Smooth muscle cell (in vitro differentiated cells): ENCODE results near the gene TTLL13. TPM values are rescaled to one million over a fixed set of nuclear protein-coding genes. Genes with fewer than 3 reads are reported as not detected.

Experiments
- DNase-seq: peaks from one replicate; lab custom pipeline; 2025; ENCODE audit not compliant: unreplicated experiment; lab: John Stamatoyannopoulos, UW
- H2AFZ ChIP-seq: fragments of 200-600 bp; sonication (generic); 2 replicates; pipeline ENCODE4 v1.6.0; 2016; ENCODE audit warnings: antibody characterized with exemption, low read depth, mild to moderate bottlenecking
- H3F3A ChIP-seq: fragments of 200-600 bp; sonication (generic); 2 replicates; pipeline ENCODE4 v1.6.0; 2017; ENCODE audit warnings: antibody characterized with exemption, low read depth
- H3K27ac ChIP-seq: fragments of 200-600 bp; sonication (generic); 2 replicates; pipeline ENCODE4 v1.5.1; 2016; ENCODE audit warnings: low read depth, mild to moderate bottlenecking
- H3K27me3 ChIP-seq: fragments of 200-600 bp; sonication (generic); 2 replicates; pipeline ENCODE4 v1.6.1; 2016; ENCODE audit warnings: low read depth, mild to moderate bottlenecking
- H3K36me3 ChIP-seq: fragments of 200-600 bp; sonication (generic); 2 replicates; pipeline ENCODE4 v1.5.1; 2016; ENCODE audit warnings: low read depth
- H3K4me1 ChIP-seq: fragments of 200-600 bp; sonication (generic); 2 replicates; pipeline ENCODE4 v1.5.1; 2016; ENCODE audit warnings: low read depth
- H3K4me2 ChIP-seq: fragments of 200-600 bp; sonication (generic); 2 replicates; pipeline ENCODE4 v1.6.0; 2016; ENCODE audit warnings: mild to moderate bottlenecking
- H3K4me3 ChIP-seq: fragments of 200-600 bp; sonication (generic); 2 replicates; pipeline ENCODE4 v1.5.1; 2016; ENCODE audit warnings: mild to moderate bottlenecking
- H3K79me2 ChIP-seq: fragments of 200-600 bp; sonication (generic); 2 replicates; pipeline ENCODE4 v1.6.0; 2016; ENCODE audit warnings: low read depth, mild to moderate bottlenecking
- H3K9ac ChIP-seq: fragments of 200-600 bp; sonication (generic); 2 replicates; pipeline ENCODE4 v1.6.0; 2016; ENCODE audit warnings: low read depth
- H3K9me3 ChIP-seq: fragments of 200-600 bp; sonication (generic); replicated peaks from 2 replicates; pipeline ENCODE4 v1.5.1; 2016; ENCODE audit warnings: low read depth
- H4K20me1 ChIP-seq: fragments of 200-600 bp; sonication (generic); 2 replicates; pipeline ENCODE4 v1.6.0; 2016; ENCODE audit warnings: low read depth
- WGBS: methylation state at CpG from one replicate; pipeline ENCODE4 v1.1.7; 2016; ENCODE audit warnings: low lambda C conversion rate; 5-methylcytosine and 5-hydroxymethylcytosine counted together
- polyA plus RNA-seq: library from polyadenylated mRNA; unstranded; fragments of >200 nt; fragmentation: Nextera tagmentation; extraction: Ambion mirVana; gene quantifications from 2 replicates; pipeline ENCODE4 v1.2.1, GENCODE V29; 2016
- total RNA-seq: library from RNA; depleted of rRNA; stranded (reverse); fragments of >200 nt; gene quantifications from 2 replicates; pipeline ENCODE4 v1.2.3, GENCODE V29; 2014
- TF ChIP-seq, protein P1 (sequence below): fragments of 200-600 bp; sonication (generic); IDR thresholded peaks from 2 replicates; pipeline ENCODE4 v1.5.1; 2017; ENCODE audit warnings: borderline replicate concordance, mild to moderate bottlenecking, antibody characterized with exemption; ENCODE audit not compliant: insufficient read depth, poor library complexity, severe bottlenecking

TTLL13 gene
- total and polyA plus RNA-seq, 2 experiments from 2014 or later, result 0.15 to 0.36 TPM

GRCh38 chr15:90232941-90233386, 16.4 kb upstream of the TTLL13 start:
- Histone ChIP-seq H3K79me2 (peaks cover 6% of the 10 kb centered on the region), H2AFZ (no peak overlapping the region), H3K4me3 (peak overlapping the region; percentile 81), H4K20me1 (peaks cover 10% of the 10 kb centered on the region), H3K36me3 (no peaks in the 10 kb centered on the region), H3K9ac (peak overlapping the region; percentile 81), H3K27ac (peak overlapping the region; percentile 72), H3K4me1 (peaks cover 11% of the 10 kb centered on the region), H3K9me3 (no peaks in the 10 kb centered on the region), H3K4me2 (peak overlapping the region; percentile 88), H3F3A (no peaks in the 10 kb centered on the region), H3K27me3 (no peaks in the 10 kb centered on the region)
- 9% methylated on average over 9 of the region's 9 CpGs for WGBS
- no peak for DNase-seq
- TF ChIP-seq, protein P1, sequence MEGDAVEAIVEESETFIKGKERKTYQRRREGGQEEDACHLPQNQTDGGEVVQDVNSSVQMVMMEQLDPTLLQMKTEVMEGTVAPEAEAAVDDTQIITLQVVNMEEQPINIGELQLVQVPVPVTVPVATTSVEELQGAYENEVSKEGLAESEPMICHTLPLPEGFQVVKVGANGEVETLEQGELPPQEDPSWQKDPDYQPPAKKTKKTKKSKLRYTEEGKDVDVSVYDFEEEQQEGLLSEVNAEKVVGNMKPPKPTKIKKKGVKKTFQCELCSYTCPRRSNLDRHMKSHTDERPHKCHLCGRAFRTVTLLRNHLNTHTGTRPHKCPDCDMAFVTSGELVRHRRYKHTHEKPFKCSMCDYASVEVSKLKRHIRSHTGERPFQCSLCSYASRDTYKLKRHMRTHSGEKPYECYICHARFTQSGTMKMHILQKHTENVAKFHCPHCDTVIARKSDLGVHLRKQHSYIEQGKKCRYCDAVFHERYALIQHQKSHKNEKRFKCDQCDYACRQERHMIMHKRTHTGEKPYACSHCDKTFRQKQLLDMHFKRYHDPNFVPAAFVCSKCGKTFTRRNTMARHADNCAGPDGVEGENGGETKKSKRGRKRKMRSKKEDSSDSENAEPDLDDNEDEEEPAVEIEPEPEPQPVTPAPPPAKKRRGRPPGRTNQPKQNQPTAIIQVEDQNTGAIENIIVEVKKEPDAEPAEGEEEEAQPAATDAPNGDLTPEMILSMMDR, result peak; percentile 19

GRCh38 chr15:90233387-90234095, 15.8 kb upstream of the TTLL13 start, which contains the start of gene CIB1:
Gene CIB1 (minus strand): TSS chr15:90233941. CDS start chr15:90233885, 56 bp downstream.
- Histone ChIP-seq H3K9ac (peak within 1 kb of the TSS; percentile 81), H3K79me2 (peaks cover 6% of the 10 kb centered on the region), H3K36me3 (no peaks in the 10 kb centered on the region), H3K4me3 (peak within 1 kb of the TSS; percentile 81), H3K27me3 (no peaks in the 10 kb centered on the region), H3F3A (no peaks in the 10 kb centered on the region), H2AFZ (peak within 1 kb of the TSS; percentile 88), H3K27ac (peak within 1 kb of the TSS; percentile 72), H3K4me2 (peak within 1 kb of the TSS; percentile 94), H3K4me1 (peaks cover 11% of the 10 kb centered on the region), H4K20me1 (peaks cover 10% of the 10 kb centered on the region), H3K9me3 (no peaks in the 10 kb centered on the region)
- DNase-seq, result peak; percentile 89
- TF ChIP-seq, protein P1, result no peak
- 1% methylated on average over 34 of the region's 63 CpGs for WGBS

GRCh38 chr15:90234096-90234988, 15.0 kb upstream of the TTLL13 start, which contains the start of gene GDPGP1:
Gene GDPGP1 (plus strand): TSS chr15:90234209. CDS start chr15:90240909, 6,700 bp downstream.
- H3K4me2 ChIP-seq, result peak within 1 kb of the TSS; percentile 94
- peaks cover 11% of the 10 kb centered on the region for H3K4me1 ChIP-seq
- DNase-seq, result no peak
- H3K9ac ChIP-seq, result peak within 1 kb of the TSS; percentile 81
- peak within 1 kb of the TSS; percentile 72 for H3K27ac ChIP-seq
- H2AFZ ChIP-seq, result peak within 1 kb of the TSS; percentile 88
- no peaks in the 10 kb centered on the region for H3K27me3 ChIP-seq
- no peaks in the 10 kb centered on the region for H3F3A ChIP-seq
- 16% methylated on average over 41 of the region's 49 CpGs for WGBS
- no peaks in the 10 kb centered on the region for H3K36me3 ChIP-seq
- peaks cover 6% of the 10 kb centered on the region for H3K79me2 ChIP-seq
- H4K20me1 ChIP-seq, result peaks cover 10% of the 10 kb centered on the region
- H3K9me3 ChIP-seq, result no peaks in the 10 kb centered on the region
- TF ChIP-seq, protein P1, result no peak
- H3K4me3 ChIP-seq, result peak within 1 kb of the TSS; percentile 81
